ENCODE results near the gene ALDH9A1.

DNA sequence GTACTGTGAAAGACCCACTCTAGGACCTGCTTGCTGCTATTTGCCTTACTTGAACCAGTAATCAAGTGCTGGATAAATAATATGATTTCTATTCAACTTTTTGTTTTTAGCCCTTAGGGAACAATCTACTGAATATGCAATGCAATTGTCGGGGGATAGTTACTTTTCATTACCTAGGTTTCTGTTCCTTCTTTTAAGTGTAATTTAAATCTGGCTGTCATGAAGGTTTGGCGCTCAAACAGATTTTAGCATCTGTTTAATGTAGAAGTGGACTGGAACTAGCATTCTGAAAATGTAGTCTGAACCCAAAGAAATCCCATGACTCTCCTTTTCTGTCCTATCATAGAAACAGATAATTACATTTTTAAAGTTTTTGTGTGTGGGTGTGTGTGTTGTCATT lies 62.5 kb downstream of the ALDH9A1 start:
- TF ChIP-seq CTCF (conservative IDR thresholded peaks at IDR 0.05 in 1 of 2, IDR thresholded peaks at IDR 0.05 in 1 of 2; ENCODE audit: low read depth in 1 of 2, low read length in 2 of 2), result no peak
- TF ChIP-seq EZH2 (IDR thresholded peaks at IDR 0.05; ENCODE audit: low read length, missing control alignments), result no peak
